Mesothelial cell of epicardium (in vitro differentiated cells): ENCODE measurements around the gene MACROD2. TPM values are rescaled to one million over a fixed set of nuclear protein-coding genes. Genes with fewer than 3 reads are reported as not detected.

Experiments
- DNase-seq, 2 experiments: peaks; one replicate each; pipeline ENCODE4 v3.0.0; 2021; ENCODE audit warnings: low spot score in 2 of 2; ENCODE audit not compliant: unreplicated experiment in 2 of 2
- H3K27ac Mint-ChIP-seq: 2 replicates; pipeline ENCODE4 v1.8.0; 2021; ENCODE audit warnings: mixed read lengths
- H3K27me3 Mint-ChIP-seq: 2 replicates; pipeline ENCODE4 v1.8.0; 2021; ENCODE audit warnings: low read depth, mixed read lengths
- H3K36me3 Mint-ChIP-seq: 2 replicates; pipeline ENCODE4 v1.8.0; 2021; ENCODE audit warnings: mixed read lengths
- H3K4me1 Mint-ChIP-seq: 2 replicates; pipeline ENCODE4 v1.8.0; 2021; ENCODE audit warnings: mixed read lengths
- H3K4me3 Mint-ChIP-seq: 2 replicates; pipeline ENCODE4 v1.8.0; 2021; ENCODE audit warnings: mild to moderate bottlenecking, moderate library complexity, mixed read lengths
- H3K9me3 Mint-ChIP-seq: 2 replicates; pipeline ENCODE4 v1.8.0; 2021; ENCODE audit warnings: mixed read lengths
- CTCF ChIP-seq: fragments of 200-600 bp; sonication (generic); IDR thresholded peaks from one replicate; pipeline ENCODE4 v1.5.0; 2021; ENCODE audit warnings: antibody characterized with exemption; ENCODE audit not compliant: unreplicated experiment
- total RNA-seq: library from RNA; stranded (reverse); gene quantifications from 3 replicates; pipeline ENCODE4 v1.2.1, GENCODE V29; 2021

Gene MACROD2
- total RNA-seq, 1 donor from 2014 or later = 10.0 TPM

DNA sequence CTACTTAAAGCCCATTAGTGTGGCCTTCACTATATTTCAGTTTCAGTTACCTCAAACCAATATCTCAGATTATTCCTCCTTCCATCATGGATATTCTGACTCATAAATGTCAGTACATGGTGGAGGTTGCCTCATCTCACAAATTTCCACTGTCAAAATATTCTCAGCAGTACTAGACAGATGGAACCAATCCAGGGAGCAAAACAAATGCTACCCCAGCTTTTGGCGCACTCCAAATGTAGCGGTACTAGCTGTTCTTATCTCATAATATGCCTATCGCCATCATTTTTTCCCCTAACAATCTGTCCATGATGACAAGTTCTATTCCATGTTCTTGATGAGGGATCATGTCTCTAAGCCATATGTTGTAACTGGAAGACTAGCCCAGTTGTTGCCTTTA lies 1551.8 kb downstream of the MACROD2 start:
- no peak for TF ChIP-seq CTCF
- H3K27me3 Mint-ChIP-seq = no peaks in the 10 kb centered on the region
- H3K4me3 Mint-ChIP-seq = no peak overlapping the region
- H3K4me1 Mint-ChIP-seq = peaks cover 24% of the 10 kb centered on the region
- H3K27ac Mint-ChIP-seq = no peak overlapping the region
- peaks cover 23% of the 10 kb centered on the region for H3K9me3 Mint-ChIP-seq
- H3K36me3 Mint-ChIP-seq = peaks cover 2% of the 10 kb centered on the region
- DNase-seq = no peak

DNA sequence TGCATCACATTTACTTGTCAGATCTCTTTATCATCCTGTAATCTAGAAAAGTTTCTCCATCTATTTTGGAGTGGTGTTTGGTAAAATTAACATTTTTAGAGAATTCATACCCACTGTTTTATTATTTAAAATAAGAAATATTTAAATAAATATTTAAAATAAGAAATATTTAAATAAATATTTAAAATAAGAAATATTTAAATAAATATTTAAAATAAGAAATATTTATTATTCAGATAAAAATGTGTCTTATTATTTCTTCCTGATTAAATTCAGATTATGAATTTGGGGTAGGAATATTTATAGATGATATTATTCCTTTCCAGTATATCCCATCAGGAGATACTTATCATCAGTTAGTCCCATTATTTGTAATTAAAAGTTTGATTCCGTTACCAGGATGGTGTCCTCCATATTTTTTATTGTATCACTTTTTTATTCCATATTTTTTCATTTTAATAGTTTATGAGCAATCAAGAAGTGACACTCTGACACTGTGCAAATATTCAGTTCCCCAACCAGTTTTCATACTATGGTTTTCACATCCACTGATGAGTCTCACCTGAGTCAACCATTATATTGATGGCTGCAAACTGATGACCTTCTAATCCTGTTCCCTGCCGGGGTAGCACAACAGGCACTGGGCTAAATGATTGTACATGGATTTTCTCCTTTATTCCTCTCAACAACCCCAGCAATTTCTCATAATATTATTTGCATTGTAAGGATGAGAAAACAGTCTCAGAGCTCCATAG lies 1555.0 kb downstream of the MACROD2 start:
- Mint-ChIP-seq H3K9me3 (peaks cover 21% of the 10 kb centered on the region), H3K4me1 (peaks cover 28% of the 10 kb centered on the region), H3K4me3 (no peak overlapping the region), H3K36me3 (peaks cover 8% of the 10 kb centered on the region), H3K27ac (no peak overlapping the region), H3K27me3 (no peaks in the 10 kb centered on the region)
- DNase-seq = no peak
- no peak for TF ChIP-seq CTCF

DNA sequence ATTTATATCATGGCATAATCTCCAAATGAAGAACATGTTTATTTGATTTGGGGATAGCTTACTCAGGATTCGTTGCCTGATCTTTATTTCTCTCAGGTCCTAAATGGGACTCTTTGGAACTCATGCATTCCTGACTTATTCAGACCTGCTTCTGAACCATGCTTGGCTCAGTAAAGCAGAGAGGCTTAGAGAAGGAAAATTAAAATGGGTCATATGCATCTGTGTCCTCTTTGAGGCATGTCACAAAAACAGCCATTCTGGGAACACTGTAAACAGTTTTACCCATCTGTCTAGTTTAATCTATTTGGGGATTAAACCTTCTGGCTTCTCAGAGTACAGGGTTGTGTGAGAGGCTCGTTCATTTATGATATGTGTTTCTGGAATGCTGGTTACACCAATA lies 1560.6 kb downstream of the MACROD2 start:
- Mint-ChIP-seq H3K9me3 (peaks cover 16% of the 10 kb centered on the region), H3K4me3 (no peak overlapping the region), H3K4me1 (peaks cover 45% of the 10 kb centered on the region), H3K36me3 (peaks cover 8% of the 10 kb centered on the region), H3K27me3 (no peaks in the 10 kb centered on the region), H3K27ac (peak overlapping the region; percentile 51)
- no peak for TF ChIP-seq CTCF
- DNase-seq = no peak

- Mint-ChIP-seq H3K4me3 (no peak overlapping the region), H3K27me3 (no peaks in the 10 kb centered on the region)
Observed at GRCh38 chr20:15556869-15557268, 1561.6 kb downstream of the MACROD2 start.

GRCh38 chr20:15561070-15561569 lies 1565.8 kb downstream of the MACROD2 start:
- Mint-ChIP-seq H3K9me3 (peaks cover 5% of the 10 kb centered on the region), H3K4me1 (peaks cover 50% of the 10 kb centered on the region), H3K36me3 (no peaks in the 10 kb centered on the region), H3K27me3 (no peaks in the 10 kb centered on the region), H3K4me3 (no peak overlapping the region), H3K27ac (peak overlapping the region; percentile 10)
- DNase-seq = no peak
- no peak for TF ChIP-seq CTCF

More at GRCh38 chr20:15556869-15557268, 1561.6 kb downstream of the MACROD2 start:
- H3K4me1 Mint-ChIP-seq = peaks cover 54% of the 10 kb centered on the region
- H3K9me3 Mint-ChIP-seq = peaks cover 16% of the 10 kb centered on the region
- H3K36me3 Mint-ChIP-seq = peaks cover 8% of the 10 kb centered on the region
- no peak for TF ChIP-seq CTCF
- H3K27ac Mint-ChIP-seq = peak overlapping the region; percentile 1
- no peak for DNase-seq
